Panc1 (cell line): Measurements from ENCODE around the gene CLDN2. TPM values are rescaled to one million over a fixed set of nuclear protein-coding genes. Genes with fewer than 3 reads are reported as not detected.

Experiments
- ATAC-seq: fragments of 200-7000 bp; cut with Tn5 transposase; 2 replicates; pipeline ENCODE4 v1.9.1; 2020; ENCODE audit warnings: mild to moderate bottlenecking, moderate library complexity
- BruUV-seq: library from RNA; stranded (reverse); fragments of 400-500 nt; replicated peaks from 2 replicates; lab custom pipeline; 2021; lab: Mats Ljungman, UMichigan
- CTCF ChIA-PET: fragments of 300-600 bp; sonication (Branson Sonifier 250); formaldehyde crosslinking; loops from one replicate; lab custom pipeline; 2022; ENCODE audit warnings: antibody characterized with exemption; lab: Charles Lee
- POLR2A ChIA-PET: fragments of 300-600 bp; sonication (Branson Sonifier 250); formaldehyde crosslinking; loops from one replicate; lab custom pipeline; 2022; ENCODE audit warnings: antibody characterized with exemption; lab: Charles Lee
- DNase-seq: peaks from one replicate; pipeline ENCODE4 v3.0.0-alpha.2; 2010; ENCODE audit warnings: low read depth, low spot score
- H3K27ac ChIP-seq: 2 replicates; pipeline ENCODE4 v1.5.1; 2011; ENCODE audit warnings: mild to moderate bottlenecking, low read length, inconsistent platforms
- H3K27me3 ChIP-seq: fragments of 200-500 bp; sonication (Bioruptor generic); 2 replicates; pipeline ENCODE4 v1.6.0; 2014; ENCODE audit warnings: low read length, inconsistent platforms; ENCODE audit not compliant: control insufficient read depth, insufficient read depth
- H3K36me3 ChIP-seq: fragments of 200-500 bp; sonication (Bioruptor generic); 2 replicates; pipeline ENCODE4 v1.5.1; 2014; ENCODE audit warnings: inconsistent platforms, mild to moderate bottlenecking, low read length, moderate library complexity; ENCODE audit not compliant: control insufficient read depth, insufficient read depth
- H3K4me1 ChIP-seq: 2 replicates; pipeline ENCODE4 v1.5.1; 2011; ENCODE audit warnings: inconsistent platforms, mild to moderate bottlenecking, low read length, moderate library complexity; ENCODE audit not compliant: control insufficient read depth, insufficient read depth
- H3K4me3 ChIP-seq, 2 experiments: 2 replicates each; pipeline ENCODE4 v1.5.1; 2011 to 2012; ENCODE audit warnings: low read depth in 2 of 2, low read length in 2 of 2, mild to moderate bottlenecking in 2 of 2, inconsistent platforms in 1 of 2, moderate library complexity in 1 of 2
- H3K9me3 ChIP-seq: fragments of 200-500 bp; sonication (Bioruptor generic); 2 replicates; pipeline ENCODE4 v1.5.1; 2014; ENCODE audit warnings: low read depth, mild to moderate bottlenecking, inconsistent platforms, low read length, moderate library complexity; ENCODE audit not compliant: control insufficient read depth, insufficient read depth
- CTCF ChIP-seq: fragments of 450-650 bp; IDR thresholded peaks from 2 replicates; pipeline ENCODE4 v1.5.1; 2017; ENCODE audit warnings: mild to moderate bottlenecking
- POLR2AphosphoS5 ChIP-seq: IDR thresholded peaks from 2 replicates; pipeline ENCODE4 v1.6.1; 2012; ENCODE audit warnings: mild to moderate bottlenecking, low read depth, low read length, moderate library complexity
- REST ChIP-seq, 2 experiments: IDR thresholded peaks; 2 replicates each; pipeline ENCODE4 v1.6.1; 2011 to 2012; ENCODE audit warnings: low read depth in 2 of 2, control low read depth in 1 of 2, low read length in 1 of 2, mild to moderate bottlenecking in 1 of 2, moderate library complexity in 1 of 2; ENCODE audit not compliant: insufficient read depth in 1 of 2
- SIN3A ChIP-seq: IDR thresholded peaks from 2 replicates; pipeline ENCODE4 v1.6.1; 2012; ENCODE audit warnings: low read depth, mild to moderate bottlenecking, low read length, moderate library complexity, borderline replicate concordance; ENCODE audit not compliant: insufficient read depth
- TCF7L2 ChIP-seq: IDR thresholded peaks from 2 replicates; pipeline ENCODE4 v1.6.1; 2011; ENCODE audit warnings: mild to moderate bottlenecking, low read depth, low read length, inconsistent platforms
- in situ Hi-C: cut with HindIII; loops from 2 replicates; pipeline ENCODE4 v1.10.0; 2016; ENCODE audit warnings: low sequenced_read_pairs, low pct_unique_long_range_greater_than_20kb
- intact Hi-C: fragments of 100-400 bp; cut with micrococcal nuclease; formaldehyde crosslinking; loops from one replicate; pipeline ENCODE4 v1.10.0; 2022; ENCODE audit not compliant: unreplicated experiment
- total RNA-seq: library from RNA; stranded (reverse); gene quantifications from one replicate; pipeline ENCODE4 v1.2.1, GENCODE V29; 2021; ENCODE audit not compliant: unreplicated experiment

Gene CLDN2
- total RNA-seq, 1 experiment from 2014 or later: 0.10 TPM

- intact Hi-C loops: no loop called here
- in situ Hi-C loops: no loop called here
- no TSS peak for BruUV-seq
- CTCF ChIA-PET: no interaction called here
- POLR2A ChIA-PET: no interaction called here
- H3K9me3 ChIP-seq: no peaks in the 10 kb centered on the region
- DNase-seq (no peak), ATAC-seq (no peak)
- no peaks in the 10 kb centered on the region for H3K36me3 ChIP-seq
- no peak overlapping the region for H3K27ac ChIP-seq
- H3K4me1 ChIP-seq: no peaks in the 10 kb centered on the region
- H3K4me3 ChIP-seq: no peak overlapping the region
- no peaks in the 10 kb centered on the region for H3K27me3 ChIP-seq
- TF ChIP-seq REST (IDR thresholded peaks at IDR 0.05; ENCODE audit: insufficient read depth in 1 of 2, low read depth in 2 of 2, low read length in 1 of 2) (no peak), CTCF (no peak), TCF7L2 (no peak), POLR2AphosphoS5 (no peak), SIN3A (no peak)
Measured at GRCh38 chrX:106932492-106932923, 12.3 kb downstream of the CLDN2 start.

GRCh38 chrX:106932960-106933537 lies 12.8 kb downstream of the CLDN2 start:
- no peak overlapping the region for H3K4me3 ChIP-seq
- no peaks in the 10 kb centered on the region for H3K4me1 ChIP-seq
- intact Hi-C loops (no loop called here), in situ Hi-C loops (no loop called here)
- H3K9me3 ChIP-seq: no peaks in the 10 kb centered on the region
- ATAC-seq (no peak), DNase-seq (no peak)
- no peaks in the 10 kb centered on the region for H3K27me3 ChIP-seq
- ChIA-PET POLR2A (no interaction called here), CTCF (no interaction called here)
- no peak overlapping the region for H3K27ac ChIP-seq
- no TSS peak for BruUV-seq
- TF ChIP-seq TCF7L2 (no peak), SIN3A (no peak), CTCF (no peak), REST (IDR thresholded peaks at IDR 0.05; ENCODE audit: insufficient read depth in 1 of 2, low read depth in 2 of 2, low read length in 1 of 2) (no peak), POLR2AphosphoS5 (no peak)
- no peaks in the 10 kb centered on the region for H3K36me3 ChIP-seq
